Measurements from ENCODE around the gene FXYD4. TPM values are rescaled to one million over a fixed set of nuclear protein-coding genes. Genes with fewer than 3 reads are reported as not detected.

Gene FXYD4
- total RNA-seq, 2 experiments from 2014 or later: not detected

GRCh38 chr10:43407148-43407575 is 35.7 kb downstream of the FXYD4 start:
- Mint-ChIP-seq H3K9me3 (ENCODE audit: low read depth) (no peaks in the 10 kb centered on the region), H3K4me3 (peak overlapping the region; percentile 99), H3K4me1 (peaks cover 36% of the 10 kb centered on the region), H3K36me3 (ENCODE audit: low read depth) (peaks cover 60% of the 10 kb centered on the region), H3K27me3 (no peaks in the 10 kb centered on the region), H3K27ac (peak overlapping the region; percentile 100)
- ChIA-PET POLR2A (interaction anchor here (0.8 to 1.8 kb wide), 5 partner anchors 11 to 287 kb away, joined by 3 to 24 read pairs (median 12); no protein-coding TSS in a partner anchor), CTCF (interaction anchor here (0.6 to 1.4 kb wide), 6 partner anchors 11 to 51 kb away, joined by 3 to 9 read pairs (median 4); no protein-coding TSS in a partner anchor)
- peak; percentile 70 for DNase-seq
- ATAC-seq: no peak
- intact Hi-C loops (cut with DNase I, micrococcal nuclease): loop anchor here (1.0 to 10.0 kb wide), 4 partner anchors 8 to 410 kb away; no protein-coding TSS in a partner anchor

GRCh38 chr10:43407576-43408330 is 36.3 kb downstream of the FXYD4 start:
- intact Hi-C loops (cut with DNase I, micrococcal nuclease): loop anchor here (1.0 to 10.0 kb wide), 8 partner anchors 8 to 769 kb away; partner anchors contain the start of genes CSGALNACT2 (in 1 of the 2) and ZNF33B (in 1 of the 2)
- peak overlapping the region; percentile 99 for H3K4me3 Mint-ChIP-seq
- CTCF ChIA-PET: interaction anchor here (0.6 to 1.4 kb wide), 7 partner anchors 9 to 51 kb away, joined by 3 to 9 read pairs (median 4); no protein-coding TSS in a partner anchor
- peaks cover 30% of the 10 kb centered on the region for H3K4me1 Mint-ChIP-seq
- DNase-seq (peak; percentile 95), ATAC-seq (peak; percentile 31)
- H3K27ac Mint-ChIP-seq: peak overlapping the region; percentile 100
- no peaks in the 10 kb centered on the region for H3K9me3 Mint-ChIP-seq (ENCODE audit: low read depth)
- POLR2A ChIA-PET: interaction anchor here (0.7 to 1.8 kb wide), 7 partner anchors 9 to 287 kb away, joined by 3 to 24 read pairs (median 6); no protein-coding TSS in a partner anchor
- no peaks in the 10 kb centered on the region for H3K27me3 Mint-ChIP-seq
- peaks cover 55% of the 10 kb centered on the region for H3K36me3 Mint-ChIP-seq (ENCODE audit: low read depth)

- ATAC-seq: no peak
These were observed 36.9 kb downstream of the FXYD4 start for GRCh38 chr10:43408331-43408709.

GRCh38 chr10:43408710-43409384 is 37.4 kb downstream of the FXYD4 start, which contains the start of gene HNRNPF:
Gene HNRNPF, minus strand, starts transcription at chr10:43409186. Its CDS starts 21,302 bp downstream, at chr10:43387884.
- Mint-ChIP-seq H3K27me3 (no peaks in the 10 kb centered on the region), H3K4me3 (peak within 1 kb of the TSS; percentile 99), H3K27ac (peak within 1 kb of the TSS; percentile 100), H3K4me1 (peaks cover 21% of the 10 kb centered on the region), H3K9me3 (ENCODE audit: low read depth) (no peaks in the 10 kb centered on the region), H3K36me3 (ENCODE audit: low read depth) (peaks cover 45% of the 10 kb centered on the region)
- peak; percentile 77 for ATAC-seq
- intact Hi-C loops (cut with DNase I, micrococcal nuclease): loop anchor here (1.0 to 10.0 kb wide), 8 partner anchors 11 to 770 kb away; partner anchors contain the start of genes CSGALNACT2 (in 1 of the 2) and ZNF33B (in 1 of the 2)
- ChIA-PET POLR2A (interaction anchor here (0.6 to 1.8 kb wide), 8 partner anchors 10 to 270 kb away, joined by 3 to 24 read pairs (median 4); partner anchors contain the start of gene CSGALNACT2), CTCF (interaction anchor here (0.9 kb wide), 1 partner anchor 10 kb away, joined by 3 read pairs; no protein-coding TSS in a partner anchor)
- DNase-seq: peak; percentile 97

More at GRCh38 chr10:43408331-43408709, 36.9 kb downstream of the FXYD4 start:
- peak overlapping the region; percentile 99 for H3K4me3 Mint-ChIP-seq
- intact Hi-C loops (cut with DNase I, micrococcal nuclease): loop anchor here (1.0 to 10.0 kb wide), 6 partner anchors 46 to 770 kb away; partner anchors contain the start of genes CSGALNACT2 (in 1 of the 2) and ZNF33B (in 1 of the 2)
- peaks cover 24% of the 10 kb centered on the region for H3K4me1 Mint-ChIP-seq
- H3K27ac Mint-ChIP-seq: peak overlapping the region; percentile 100
- ChIA-PET CTCF (interaction anchor here (0.6 to 1.2 kb wide), 3 partner anchors 9 to 50 kb away, joined by 3 to 5 read pairs (median 3); no protein-coding TSS in a partner anchor), POLR2A (interaction anchor here (0.7 to 1.8 kb wide), 5 partner anchors 10 to 33 kb away, joined by 3 to 24 read pairs (median 4); no protein-coding TSS in a partner anchor)
- no peaks in the 10 kb centered on the region for H3K9me3 Mint-ChIP-seq (ENCODE audit: low read depth)
- peaks cover 49% of the 10 kb centered on the region for H3K36me3 Mint-ChIP-seq (ENCODE audit: low read depth)
- no peak for DNase-seq
- H3K27me3 Mint-ChIP-seq: no peaks in the 10 kb centered on the region

- DNase-seq (peak; percentile 87), ATAC-seq (peak; percentile 20)
- peaks cover 16% of the 10 kb centered on the region for H3K4me1 Mint-ChIP-seq
- POLR2A ChIA-PET: interaction anchor here (0.6 to 1.8 kb wide), 5 partner anchors 10 to 271 kb away, joined by 3 to 12 read pairs (median 4); partner anchors contain the start of gene CSGALNACT2
- no peaks in the 10 kb centered on the region for H3K27me3 Mint-ChIP-seq
- peak overlapping the region; percentile 99 for H3K4me3 Mint-ChIP-seq
- H3K9me3 Mint-ChIP-seq (ENCODE audit: low read depth): no peaks in the 10 kb centered on the region
- H3K27ac Mint-ChIP-seq: peak overlapping the region; percentile 100
- H3K36me3 Mint-ChIP-seq (ENCODE audit: low read depth): peaks cover 38% of the 10 kb centered on the region
- CTCF ChIA-PET: interaction anchor here (0.6 to 0.9 kb wide), 2 partner anchors 9 to 10 kb away, joined by 3 to 4 read pairs; no protein-coding TSS in a partner anchor
- intact Hi-C loops (cut with DNase I, micrococcal nuclease): loop anchor here (1.0 to 10.0 kb wide), 7 partner anchors 11 to 771 kb away; partner anchors contain the start of genes CSGALNACT2 (in 1 of the 2) and ZNF33B (in 1 of the 2)
These were observed 38.1 kb downstream of the FXYD4 start for GRCh38 chr10:43409385-43410109.

GRCh38 chr10:43410345-43410744 is 38.9 kb downstream of the FXYD4 start:
- no peaks in the 10 kb centered on the region for H3K9me3 Mint-ChIP-seq (ENCODE audit: low read depth)
- CTCF ChIA-PET: interaction anchor here (0.6 to 1.8 kb wide), 4 partner anchors 9 to 43 kb away, joined by 3 to 4 read pairs (median 4); no protein-coding TSS in a partner anchor
- H3K27me3 Mint-ChIP-seq: no peaks in the 10 kb centered on the region
- intact Hi-C loops (cut with DNase I, micrococcal nuclease): no loop called here
- POLR2A ChIA-PET: interaction anchor here (0.6 to 1.8 kb wide), 3 partner anchors 10 to 272 kb away, joined by 3 to 12 read pairs (median 3); partner anchors contain the start of gene CSGALNACT2
- peaks cover 32% of the 10 kb centered on the region for H3K36me3 Mint-ChIP-seq (ENCODE audit: low read depth)
- H3K27ac Mint-ChIP-seq: peak overlapping the region; percentile 100
- H3K4me3 Mint-ChIP-seq: peak overlapping the region; percentile 99
- ATAC-seq: no peak
- H3K4me1 Mint-ChIP-seq: peaks cover 12% of the 10 kb centered on the region
- no peak for DNase-seq

- H3K9me3 Mint-ChIP-seq (ENCODE audit: low read depth): no peaks in the 10 kb centered on the region
- H3K27me3 Mint-ChIP-seq: no peaks in the 10 kb centered on the region
- H3K36me3 Mint-ChIP-seq (ENCODE audit: low read depth): peaks cover 21% of the 10 kb centered on the region
- ChIA-PET CTCF (interaction anchor here (0.8 to 1.8 kb wide), 4 partner anchors 9 to 49 kb away, joined by 3 to 4 read pairs (median 4); no protein-coding TSS in a partner anchor), POLR2A (interaction anchor here (0.5 to 0.6 kb wide), 3 partner anchors 8 to 436 kb away, joined by 3 read pairs; no protein-coding TSS in a partner anchor)
- H3K27ac Mint-ChIP-seq: no peak overlapping the region
- H3K4me3 Mint-ChIP-seq: no peak overlapping the region
- H3K4me1 Mint-ChIP-seq: peaks cover 12% of the 10 kb centered on the region
- intact Hi-C loops (cut with DNase I, micrococcal nuclease): no loop called here
- DNase-seq (no peak), ATAC-seq (no peak)
These were observed 40.1 kb downstream of the FXYD4 start for GRCh38 chr10:43411536-43411935.

GRCh38 chr10:43415544-43415943 is 44.1 kb downstream of the FXYD4 start:
- ATAC-seq (no peak), DNase-seq (no peak)
- peaks cover 2% of the 10 kb centered on the region for H3K36me3 Mint-ChIP-seq (ENCODE audit: low read depth)
- ChIA-PET POLR2A (no interaction called here), CTCF (no interaction called here)
- H3K4me1 Mint-ChIP-seq: peaks cover 28% of the 10 kb centered on the region
- no peak overlapping the region for H3K4me3 Mint-ChIP-seq
- intact Hi-C loops (cut with DNase I, micrococcal nuclease): no loop called here
- no peaks in the 10 kb centered on the region for H3K27me3 Mint-ChIP-seq
- H3K9me3 Mint-ChIP-seq (ENCODE audit: low read depth): no peaks in the 10 kb centered on the region
- H3K27ac Mint-ChIP-seq: no peak overlapping the region

GRCh38 chr10:43417950-43418768 is 46.7 kb downstream of the FXYD4 start:
- Mint-ChIP-seq H3K4me3 (peak overlapping the region; percentile 34), H3K27ac (peak overlapping the region; percentile 81), H3K36me3 (ENCODE audit: low read depth) (peaks cover 2% of the 10 kb centered on the region), H3K9me3 (ENCODE audit: low read depth) (no peaks in the 10 kb centered on the region), H3K4me1 (peaks cover 34% of the 10 kb centered on the region), H3K27me3 (no peaks in the 10 kb centered on the region)
- DNase-seq (peak; percentile 62), ATAC-seq (peak; percentile 37)
- POLR2A ChIA-PET: interaction anchor here (1.8 kb wide), 1 partner anchor 10 kb away, joined by 16 read pairs; no protein-coding TSS in a partner anchor
- CTCF ChIA-PET: interaction anchor here (0.8 to 1.4 kb wide), 3 partner anchors 8 to 32 kb away, joined by 3 to 6 read pairs (median 4); partner anchors contain the start of gene HNRNPF
- intact Hi-C loops (cut with DNase I, micrococcal nuclease): no loop called here
